ENCODE measurements around the gene KCNIP2.

Gene KCNIP2

DNA sequence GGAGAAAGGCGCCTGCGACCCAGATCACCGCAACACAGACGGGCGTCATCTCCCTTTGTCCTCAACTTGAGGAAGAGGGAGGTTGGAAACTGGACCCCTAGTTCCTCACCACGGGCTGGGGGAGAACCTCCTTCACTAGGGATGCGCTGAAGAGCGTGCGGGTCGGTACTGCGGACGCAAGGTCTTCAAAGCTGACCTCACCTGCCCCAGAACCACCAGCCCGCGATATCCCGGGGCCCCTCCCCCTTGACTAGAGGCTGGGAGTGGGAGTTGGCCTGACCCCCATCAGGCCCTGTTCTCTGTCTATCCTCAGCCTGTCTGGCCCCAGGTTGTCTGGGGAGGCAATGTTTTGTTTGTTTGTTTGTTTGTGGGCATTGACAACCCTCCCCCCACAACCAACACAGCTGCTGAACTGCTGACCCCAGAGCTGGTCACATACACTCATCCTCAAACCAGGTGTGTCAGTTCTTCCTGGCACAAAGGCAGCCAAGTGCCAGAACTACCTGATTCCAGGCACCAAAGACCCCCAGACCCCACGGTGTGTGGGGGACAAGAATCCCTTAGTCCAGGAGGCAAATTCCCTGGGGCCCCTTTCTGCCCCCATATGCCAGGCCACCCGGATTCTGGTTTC, 63.3 kb downstream of the KCNIP2 start:
- Histone ChIP-seq H3K27me3 (peaks cover 50% of the 10 kb centered on the region), H3K4me1 (peaks cover 50% of the 10 kb centered on the region), H3K9me3 (no peaks in the 10 kb centered on the region), H4K20me1 (peaks cover 49% of the 10 kb centered on the region), H3K27ac (no peak overlapping the region), H3K9ac (no peak overlapping the region), H3K4me3 (peak overlapping the region; percentile 66), H3K36me3 (peaks cover 22% of the 10 kb centered on the region; the same call in 1 of the 2 replicates), H3K4me2 (peak overlapping the region; percentile 96)
- TF ChIP-seq Cebpa-rat (IDR thresholded peaks at IDR 0.05), result no peak

DNA sequence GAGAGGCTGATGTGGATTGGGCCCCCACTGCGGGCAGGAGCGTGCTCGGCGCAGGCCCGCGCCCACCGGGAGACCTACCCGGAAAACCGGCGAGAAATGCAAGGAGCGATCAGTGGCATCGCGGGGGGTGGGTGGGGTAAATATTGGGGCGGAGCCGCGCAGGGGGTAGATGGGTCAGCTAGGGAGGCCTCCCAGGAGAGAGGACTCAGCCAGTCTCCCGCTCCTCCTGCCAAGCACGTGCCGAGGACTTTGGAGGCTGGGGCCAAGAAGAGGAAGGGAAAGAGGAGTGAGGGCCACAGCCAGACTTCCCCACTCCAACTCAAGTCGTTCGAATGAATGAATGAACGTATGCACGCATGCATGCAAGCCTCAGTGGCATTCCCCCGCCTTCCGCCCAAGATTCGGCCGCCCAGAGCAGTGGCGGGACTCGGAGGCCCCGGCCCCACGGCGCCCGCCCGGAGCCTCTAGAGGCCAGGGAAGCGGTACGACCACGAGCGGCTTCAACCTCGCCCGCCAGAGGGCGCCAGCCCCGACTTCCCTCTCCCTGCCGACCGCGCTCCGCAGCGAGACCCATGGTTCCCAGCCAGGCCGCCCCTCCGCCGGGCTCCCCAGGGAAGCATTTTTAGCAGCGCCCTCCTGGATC, 63.9 kb downstream of the KCNIP2 start:
- H3K36me3 ChIP-seq, result peaks cover 16% of the 10 kb centered on the region; the same call in 1 of the 2 replicates
- peaks cover 50% of the 10 kb centered on the region for H3K4me1 ChIP-seq
- 0 out of 2 replicates have a peak overlapping the region, but pooled peaks have one; percentile 36 for H3K9ac ChIP-seq
- H4K20me1 ChIP-seq, result peaks cover 55% of the 10 kb centered on the region
- peak overlapping the region; percentile 66 for H3K4me3 ChIP-seq
- H3K27me3 ChIP-seq, result peaks cover 57% of the 10 kb centered on the region
- H3K4me2 ChIP-seq, result peak overlapping the region; percentile 96
- TF ChIP-seq Cebpa-rat (IDR thresholded peaks at IDR 0.05), result no peak
- H3K27ac ChIP-seq, result no peak overlapping the region
- no peaks in the 10 kb centered on the region for H3K9me3 ChIP-seq

DNA sequence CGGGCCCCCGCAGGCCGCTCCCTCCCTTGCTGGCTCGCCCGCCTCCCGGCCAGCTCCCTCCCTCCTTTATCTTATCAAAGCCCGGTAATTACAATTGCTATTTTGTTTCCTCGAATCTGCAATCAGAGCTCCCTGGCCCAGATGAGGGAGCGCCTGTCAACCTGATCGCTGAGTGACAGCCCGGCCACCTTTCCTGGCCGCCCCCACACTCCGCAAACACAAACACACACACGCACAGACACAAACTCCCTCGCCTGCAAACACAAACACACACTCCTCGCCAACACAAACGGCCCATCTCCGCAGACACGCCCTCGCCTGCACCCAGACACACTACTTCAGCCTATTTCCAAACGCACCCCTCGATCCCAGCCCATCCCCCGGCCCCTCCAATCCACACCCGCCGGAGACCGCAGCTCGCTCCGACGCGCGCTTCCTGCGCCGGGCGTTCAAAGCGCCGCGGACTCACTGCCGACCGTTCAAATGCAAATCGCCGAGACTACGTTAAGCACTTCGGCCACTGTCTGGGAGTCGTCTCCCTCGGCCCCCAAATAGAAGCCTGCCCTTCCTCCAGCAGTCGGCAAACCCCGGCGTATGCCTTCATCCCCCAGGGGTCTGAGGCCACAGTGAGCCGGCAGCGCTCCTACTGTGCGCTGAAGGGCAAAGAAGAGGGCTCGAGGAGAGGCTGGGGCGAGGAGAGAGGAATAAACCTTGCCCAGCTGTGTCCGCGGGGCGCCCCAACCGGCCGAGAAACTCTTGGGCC, 64.6 kb downstream of the KCNIP2 start:
- Histone ChIP-seq H3K4me1 (peaks cover 47% of the 10 kb centered on the region), H3K4me3 (peak overlapping the region; percentile 66), H3K9me3 (no peaks in the 10 kb centered on the region), H4K20me1 (peaks cover 62% of the 10 kb centered on the region), H3K36me3 (peaks cover 9% of the 10 kb centered on the region; the same call in 1 of the 2 replicates), H3K27me3 (peaks cover 64% of the 10 kb centered on the region), H3K4me2 (peak overlapping the region; percentile 96), H3K9ac (0 out of 2 replicates have a peak overlapping the region, but pooled peaks have one; percentile 36), H3K27ac (no peak overlapping the region)
- no peak for TF ChIP-seq Cebpa-rat (IDR thresholded peaks at IDR 0.05)

DNA sequence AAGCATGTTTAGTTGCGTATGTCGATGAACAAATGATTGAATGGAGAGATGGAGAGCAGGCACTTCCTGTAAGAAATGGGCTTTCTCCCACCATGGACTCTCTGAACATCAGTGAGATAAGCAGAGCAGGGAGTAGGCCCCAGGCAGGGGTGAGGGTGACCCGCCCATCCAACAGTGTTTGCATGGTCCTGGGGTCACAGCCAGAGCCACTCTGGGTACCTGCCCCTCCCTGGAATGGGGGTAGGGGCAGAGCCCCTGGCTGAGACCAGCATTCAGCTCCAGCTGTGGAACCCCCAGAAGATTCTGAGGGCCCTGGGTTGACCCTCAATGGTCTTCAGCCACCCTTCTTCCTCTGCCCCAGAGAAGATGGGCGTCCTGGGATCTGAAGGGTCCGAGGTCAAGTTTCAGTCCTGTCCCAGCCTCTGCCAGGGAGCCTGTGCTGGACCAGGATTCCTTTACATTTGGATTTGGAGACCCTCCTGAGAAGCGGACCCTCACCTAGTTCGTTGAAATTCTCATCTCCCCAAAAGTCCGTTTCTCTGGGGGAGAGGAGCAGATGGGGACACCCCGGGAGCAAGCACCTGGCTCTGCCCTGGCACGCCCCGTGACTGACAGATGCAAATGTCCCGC, 65.3 kb downstream of the KCNIP2 start:
- no peak for TF ChIP-seq Cebpa-rat (IDR thresholded peaks at IDR 0.05)
- no peak overlapping the region for H3K27ac ChIP-seq
- no peak overlapping the region for H3K9ac ChIP-seq
- peaks cover 69% of the 10 kb centered on the region for H4K20me1 ChIP-seq
- H3K9me3 ChIP-seq, result no peaks in the 10 kb centered on the region
- peaks cover 71% of the 10 kb centered on the region for H3K27me3 ChIP-seq
- peak overlapping the region; percentile 66; the same call in 1 of the 2 replicates for H3K4me3 ChIP-seq
- H3K36me3 ChIP-seq, result 0 out of 2 replicates have a peak, but pooled peaks cover 7% of the 10 kb centered on the region
- peaks cover 41% of the 10 kb centered on the region for H3K4me1 ChIP-seq
- no peak overlapping the region; the same call in 1 of the 2 replicates for H3K4me2 ChIP-seq

- TF ChIP-seq Cebpa-rat (IDR thresholded peaks at IDR 0.05), result no peak
- no peak overlapping the region for H3K4me3 ChIP-seq
- 0 out of 2 replicates have a peak, but pooled peaks cover 7% of the 10 kb centered on the region for H3K36me3 ChIP-seq
- H3K9ac ChIP-seq, result no peak overlapping the region
- H3K27me3 ChIP-seq, result peaks cover 77% of the 10 kb centered on the region
- H3K9me3 ChIP-seq, result no peaks in the 10 kb centered on the region
- H4K20me1 ChIP-seq, result peaks cover 75% of the 10 kb centered on the region
- no peak overlapping the region for H3K4me2 ChIP-seq
- H3K27ac ChIP-seq, result no peak overlapping the region
- H3K4me1 ChIP-seq, result peaks cover 39% of the 10 kb centered on the region
Measured at GRCh38 chr10:101777619-101778145, 65.9 kb downstream of the KCNIP2 start.

GRCh38 chr10:101776161-101776817, 67.3 kb downstream of the KCNIP2 start:
- H3K9me3 ChIP-seq, result no peaks in the 10 kb centered on the region
- H3K4me1 ChIP-seq, result peaks cover 26% of the 10 kb centered on the region
- H3K4me3 ChIP-seq, result no peak overlapping the region
- no peak overlapping the region for H3K27ac ChIP-seq
- H3K36me3 ChIP-seq, result 0 out of 2 replicates have a peak, but pooled peaks cover 7% of the 10 kb centered on the region
- H4K20me1 ChIP-seq, result peaks cover 89% of the 10 kb centered on the region
- H3K4me2 ChIP-seq, result no peak overlapping the region
- H3K27me3 ChIP-seq, result peaks cover 91% of the 10 kb centered on the region
- no peak for TF ChIP-seq Cebpa-rat (IDR thresholded peaks at IDR 0.05)
- no peak overlapping the region for H3K9ac ChIP-seq
